HFF-Myc (cell line): ENCODE data around the gene CARMIL1.
"Not testable (repeated sequence)": the region's sequence is repeated elsewhere in the genome, so short reads cannot be mapped to it uniquely, and the experiment has no call there.

Source experiments
- DNase-seq: peaks from one replicate; pipeline ENCODE4 v3.0.0-alpha.2; 2011; ENCODE audit warnings: low read depth; ENCODE audit errors: extremely low read depth
- H3K4me3 ChIP-seq: replicated peaks from 2 replicates; pipeline ENCODE4 v1.5.1; 2011; ENCODE audit warnings: low read depth, mild to moderate bottlenecking, control low read depth, low read length
- TF ChIP-seq, protein P1 (sequence below): IDR thresholded peaks from 2 replicates; pipeline ENCODE4 v1.5.1; 2012; ENCODE audit warnings: mild to moderate bottlenecking, low read depth, low read length, control low read depth; ENCODE audit errors: missing control alignments

Gene CARMIL1

DNA sequence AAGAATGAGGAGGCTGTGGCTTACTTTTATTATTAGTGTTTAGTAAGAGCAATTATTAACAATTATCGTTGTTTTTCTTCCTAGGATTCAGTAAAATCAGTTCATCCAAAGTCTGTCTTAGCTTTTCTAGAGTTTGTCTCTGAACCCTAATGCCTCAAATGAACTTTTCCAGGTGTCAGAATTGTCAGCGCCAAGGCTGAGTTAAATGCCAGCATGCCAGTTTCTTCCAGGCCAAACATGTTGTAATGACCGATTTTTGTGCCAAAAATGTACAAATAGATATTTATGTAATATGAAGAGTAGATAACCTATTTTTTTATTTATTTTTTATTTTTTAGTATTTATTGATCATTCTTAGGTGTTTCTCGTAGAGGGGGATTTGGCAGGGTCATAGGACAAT lies 306.1 kb downstream of the CARMIL1 start:
- DNase-seq: no peak
- H3K4me3 ChIP-seq: no peak overlapping the region
- TF ChIP-seq, protein P1, sequence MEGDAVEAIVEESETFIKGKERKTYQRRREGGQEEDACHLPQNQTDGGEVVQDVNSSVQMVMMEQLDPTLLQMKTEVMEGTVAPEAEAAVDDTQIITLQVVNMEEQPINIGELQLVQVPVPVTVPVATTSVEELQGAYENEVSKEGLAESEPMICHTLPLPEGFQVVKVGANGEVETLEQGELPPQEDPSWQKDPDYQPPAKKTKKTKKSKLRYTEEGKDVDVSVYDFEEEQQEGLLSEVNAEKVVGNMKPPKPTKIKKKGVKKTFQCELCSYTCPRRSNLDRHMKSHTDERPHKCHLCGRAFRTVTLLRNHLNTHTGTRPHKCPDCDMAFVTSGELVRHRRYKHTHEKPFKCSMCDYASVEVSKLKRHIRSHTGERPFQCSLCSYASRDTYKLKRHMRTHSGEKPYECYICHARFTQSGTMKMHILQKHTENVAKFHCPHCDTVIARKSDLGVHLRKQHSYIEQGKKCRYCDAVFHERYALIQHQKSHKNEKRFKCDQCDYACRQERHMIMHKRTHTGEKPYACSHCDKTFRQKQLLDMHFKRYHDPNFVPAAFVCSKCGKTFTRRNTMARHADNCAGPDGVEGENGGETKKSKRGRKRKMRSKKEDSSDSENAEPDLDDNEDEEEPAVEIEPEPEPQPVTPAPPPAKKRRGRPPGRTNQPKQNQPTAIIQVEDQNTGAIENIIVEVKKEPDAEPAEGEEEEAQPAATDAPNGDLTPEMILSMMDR: no peak

DNA sequence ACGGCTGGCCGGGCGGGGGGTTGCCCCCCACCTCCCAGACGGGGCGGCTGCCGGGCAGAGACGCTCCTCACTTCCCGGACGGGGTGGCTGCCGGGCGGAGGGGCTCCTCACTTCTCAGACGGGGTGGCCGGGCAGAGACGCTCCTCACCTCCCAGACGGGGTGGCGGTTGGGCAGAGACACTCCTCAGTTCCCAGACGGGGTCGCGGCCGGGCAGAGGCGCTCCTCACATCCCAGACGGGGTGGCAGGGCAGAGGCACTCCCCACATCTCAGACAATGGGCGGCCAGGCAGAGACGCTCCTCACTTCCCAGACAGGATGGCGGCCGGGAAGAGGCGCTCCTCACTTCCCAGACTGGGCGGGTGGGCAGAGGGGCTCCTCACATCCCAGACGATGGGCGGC lies 306.9 kb downstream of the CARMIL1 start:
- not testable (repeated sequence) for H3K4me3 ChIP-seq, DNase-seq

GRCh38 chr6:25586927-25587326 lies 307.8 kb downstream of the CARMIL1 start:
- DNase-seq: no peak
- TF ChIP-seq, protein P1: no peak
- H3K4me3 ChIP-seq: no peak overlapping the region

DNA sequence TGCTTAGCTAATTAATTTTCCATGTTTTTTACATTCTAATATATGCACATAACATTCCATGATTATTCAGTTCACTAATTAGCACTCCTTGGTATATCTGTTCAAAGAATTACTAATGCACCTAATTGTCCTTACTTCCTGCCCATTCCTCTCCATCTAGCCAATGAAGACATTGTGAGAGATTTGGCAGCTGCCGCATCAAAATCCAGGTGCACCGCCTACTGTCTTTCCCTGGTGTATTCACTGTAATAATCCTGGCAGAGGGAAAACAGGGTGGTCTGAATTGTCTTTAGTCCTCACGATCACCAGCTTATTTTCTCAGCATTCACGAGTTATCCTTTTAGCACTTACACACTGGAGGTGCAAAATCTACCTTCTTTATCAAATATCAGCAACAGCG lies 311.8 kb downstream of the CARMIL1 start:
- DNase-seq: no peak
- no peak overlapping the region for H3K4me3 ChIP-seq
- TF ChIP-seq, protein P1: no peak

- H3K4me3 ChIP-seq: no peak overlapping the region
- TF ChIP-seq, protein P1: no peak
- DNase-seq: no peak
These were observed 318.0 kb downstream of the CARMIL1 start for GRCh38 chr6:25596928-25597818.

GRCh38 chr6:25599516-25600085 lies 320.4 kb downstream of the CARMIL1 start:
- H3K4me3 ChIP-seq: no peak overlapping the region
- TF ChIP-seq, protein P1: no peak
- no peak for DNase-seq

DNA sequence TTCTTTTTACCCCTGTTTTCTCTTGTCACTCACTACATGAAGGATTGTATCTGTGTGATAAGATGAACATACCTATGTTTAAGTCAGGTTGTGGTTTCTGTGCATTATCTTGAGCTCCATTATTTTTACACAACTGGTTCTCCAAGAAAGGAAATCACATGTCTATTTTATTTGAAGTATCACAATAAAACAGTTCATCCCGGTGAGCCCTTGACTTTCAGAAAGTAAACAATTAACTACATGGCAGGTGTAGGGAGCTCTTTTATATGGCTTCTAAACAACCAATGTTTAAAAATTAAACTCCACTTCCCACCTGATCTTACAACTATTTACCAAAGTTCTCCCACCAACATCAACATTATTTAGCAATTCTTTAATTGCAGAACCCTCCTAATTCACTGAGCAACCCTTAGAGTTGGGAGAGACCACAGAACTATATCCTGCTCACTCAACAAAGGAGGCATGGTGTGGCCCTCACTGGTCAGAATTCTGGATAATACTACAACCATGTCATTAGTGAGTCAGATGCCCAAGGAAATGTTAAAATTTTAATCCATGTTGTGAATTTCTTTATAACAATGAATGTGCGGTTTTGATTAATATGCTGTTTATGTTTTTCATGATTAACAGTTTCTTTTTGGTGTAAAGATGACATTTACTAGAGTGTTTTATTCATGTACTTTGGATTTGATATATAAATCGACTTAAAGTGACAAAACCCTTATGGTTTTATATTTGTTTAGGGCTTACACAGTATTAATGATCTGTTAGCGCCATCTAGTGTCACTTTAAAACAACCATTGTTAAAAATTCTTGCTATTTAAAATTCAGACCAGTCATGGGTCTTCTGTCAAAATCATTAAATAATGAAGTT lies 322.9 kb downstream of the CARMIL1 start:
- H3K4me3 ChIP-seq: no peak overlapping the region
- peak; percentile 26 for DNase-seq
- TF ChIP-seq, protein P1: no peak
